G401 (cell line): ENCODE results near the gene NKIRAS1. TPM values are rescaled to one million over a fixed set of nuclear protein-coding genes. Genes with fewer than 3 reads are reported as not detected.
"Not testable (repeated sequence)": the region's sequence is repeated elsewhere in the genome, so short reads cannot be mapped to it uniquely, and the experiment has no call there.

Experiments used
- DNase-seq: peaks from one replicate; pipeline ENCODE4 v3.0.0-alpha.2; 2015; ENCODE audit warnings: low spot score
- in situ Hi-C: cut with HindIII; loops from 2 replicates; pipeline ENCODE4 v1.10.0; 2016; ENCODE audit warnings: low sequenced_read_pairs, mixed read lengths
- total RNA-seq: library from RNA; depleted of rRNA; stranded (reverse); fragments of >200 nt; shearing (Covaris generic); gene quantifications from 2 replicates; pipeline ENCODE4 v1.2.3, GENCODE V29; 2014

The NKIRAS1 gene
- total RNA-seq, 1 experiment from 2014 or later, result 20.1 TPM

- no peak for DNase-seq
- in situ Hi-C loops, result no loop called here
These were observed 25.8 kb upstream of the NKIRAS1 start for GRCh38 chr3:23942546-23942945.

- in situ Hi-C loops, result no loop called here
- DNase-seq, result no peak
These were observed 24.6 kb upstream of the NKIRAS1 start for GRCh38 chr3:23941440-23941839.

GRCh38 chr3:23940775-23941174, 24.0 kb upstream of the NKIRAS1 start:
- no peak for DNase-seq
- in situ Hi-C loops, result no loop called here

- in situ Hi-C loops, result no loop called here
- no peak for DNase-seq
These were observed 21.9 kb upstream of the NKIRAS1 start for GRCh38 chr3:23938688-23939087.

GRCh38 chr3:23937296-23937695, 20.5 kb upstream of the NKIRAS1 start:
- DNase-seq, result no peak
- in situ Hi-C loops, result no loop called here

- no peak for DNase-seq
- in situ Hi-C loops, result no loop called here
These were observed 17.5 kb upstream of the NKIRAS1 start for GRCh38 chr3:23934253-23934652.

GRCh38 chr3:23932571-23932970, 15.8 kb upstream of the NKIRAS1 start:
- in situ Hi-C loops, result no loop called here
- DNase-seq, result no peak

GRCh38 chr3:23931597-23931996, 14.8 kb upstream of the NKIRAS1 start:
- no peak for DNase-seq
- in situ Hi-C loops, result no loop called here

GRCh38 chr3:23928524-23928923, 11.7 kb upstream of the NKIRAS1 start:
- in situ Hi-C loops, result no loop called here
- no peak for DNase-seq

GRCh38 chr3:23926736-23927135, 9.9 kb upstream of the NKIRAS1 start:
- in situ Hi-C loops, result no loop called here
- DNase-seq, result no peak

- no peak for DNase-seq
- in situ Hi-C loops, result no loop called here
These were observed 9.5 kb upstream of the NKIRAS1 start for GRCh38 chr3:23926246-23926645.

GRCh38 chr3:23923786-23924185, 7.0 kb upstream of the NKIRAS1 start:
- in situ Hi-C loops, result no loop called here
- DNase-seq, result no peak

GRCh38 chr3:23921052-23921511, 4.3 kb upstream of the NKIRAS1 start:
- peak; percentile 16 for DNase-seq

GRCh38 chr3:23920151-23920655, 3.4 kb upstream of the NKIRAS1 start:
- DNase-seq, result no peak
- in situ Hi-C loops, result no loop called here

More at GRCh38 chr3:23921052-23921511, 4.3 kb upstream of the NKIRAS1 start:
- in situ Hi-C loops, result no loop called here

- in situ Hi-C loops, result no loop called here
- no peak for DNase-seq
These were observed 2.8 kb upstream of the NKIRAS1 start for GRCh38 chr3:23919628-23920027.

GRCh38 chr3:23918331-23918730, 1.5 kb upstream of the NKIRAS1 start:
- DNase-seq, in situ Hi-C loops: not testable (repeated sequence)

GRCh38 chr3:23917679-23918303, 1.0 kb upstream of the NKIRAS1 start:
- DNase-seq, in situ Hi-C loops: not testable (repeated sequence)

GRCh38 chr3:23916152-23916885, 471 bp downstream of the NKIRAS1 start:
- in situ Hi-C loops, result no loop called here
- DNase-seq, result no peak

GRCh38 chr3:23915537-23916108, 1.2 kb downstream of the NKIRAS1 start:
- peak; percentile 76 for DNase-seq
- in situ Hi-C loops, result no loop called here
